AG09309 (cell line): ENCODE results near the gene SUMF2.
"Not testable (repeated sequence)": the region's sequence is repeated elsewhere in the genome, so short reads cannot be mapped to it uniquely, and the experiment has no call there.

Experiments used
- DNase-seq: peaks from one replicate; pipeline ENCODE4 v3.0.0-alpha.2; 2010; ENCODE audit warnings: low read depth
- H3K4me3 ChIP-seq: 2 replicates; pipeline ENCODE4 v1.5.1; 2011; ENCODE audit warnings: mild to moderate bottlenecking, low read depth, low read length, moderate library complexity; ENCODE audit not compliant: control insufficient read depth
- TF ChIP-seq, protein P1 (sequence below): IDR thresholded peaks from 2 replicates; pipeline ENCODE4 v1.5.1; 2011; ENCODE audit warnings: mild to moderate bottlenecking, low read depth, low read length, inconsistent platforms; ENCODE audit not compliant: insufficient read depth, control insufficient read depth; ENCODE audit errors: missing control alignments

Gene SUMF2

DNA sequence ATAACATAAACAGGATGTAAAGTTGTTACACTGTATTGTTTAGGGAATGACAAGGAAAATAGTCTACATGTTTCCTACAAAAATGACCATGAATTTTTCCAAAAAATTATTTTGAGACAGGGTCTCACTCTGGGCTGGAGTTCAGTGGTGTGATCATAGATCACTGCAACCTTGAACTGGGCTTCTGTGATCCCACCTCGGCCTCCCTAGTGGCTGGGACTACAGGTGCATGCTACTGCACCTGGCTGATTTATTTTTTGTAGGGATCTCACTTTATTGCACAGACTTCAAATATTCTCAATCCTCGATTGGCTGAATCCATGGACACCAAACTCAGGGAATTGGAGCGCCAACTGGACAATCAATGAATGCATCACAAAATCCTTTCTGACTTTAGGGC lies 35.6 kb downstream of the SUMF2 start:
- TF ChIP-seq, protein P1, sequence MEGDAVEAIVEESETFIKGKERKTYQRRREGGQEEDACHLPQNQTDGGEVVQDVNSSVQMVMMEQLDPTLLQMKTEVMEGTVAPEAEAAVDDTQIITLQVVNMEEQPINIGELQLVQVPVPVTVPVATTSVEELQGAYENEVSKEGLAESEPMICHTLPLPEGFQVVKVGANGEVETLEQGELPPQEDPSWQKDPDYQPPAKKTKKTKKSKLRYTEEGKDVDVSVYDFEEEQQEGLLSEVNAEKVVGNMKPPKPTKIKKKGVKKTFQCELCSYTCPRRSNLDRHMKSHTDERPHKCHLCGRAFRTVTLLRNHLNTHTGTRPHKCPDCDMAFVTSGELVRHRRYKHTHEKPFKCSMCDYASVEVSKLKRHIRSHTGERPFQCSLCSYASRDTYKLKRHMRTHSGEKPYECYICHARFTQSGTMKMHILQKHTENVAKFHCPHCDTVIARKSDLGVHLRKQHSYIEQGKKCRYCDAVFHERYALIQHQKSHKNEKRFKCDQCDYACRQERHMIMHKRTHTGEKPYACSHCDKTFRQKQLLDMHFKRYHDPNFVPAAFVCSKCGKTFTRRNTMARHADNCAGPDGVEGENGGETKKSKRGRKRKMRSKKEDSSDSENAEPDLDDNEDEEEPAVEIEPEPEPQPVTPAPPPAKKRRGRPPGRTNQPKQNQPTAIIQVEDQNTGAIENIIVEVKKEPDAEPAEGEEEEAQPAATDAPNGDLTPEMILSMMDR = no peak
- no peak overlapping the region for H3K4me3 ChIP-seq
- no peak for DNase-seq

DNA sequence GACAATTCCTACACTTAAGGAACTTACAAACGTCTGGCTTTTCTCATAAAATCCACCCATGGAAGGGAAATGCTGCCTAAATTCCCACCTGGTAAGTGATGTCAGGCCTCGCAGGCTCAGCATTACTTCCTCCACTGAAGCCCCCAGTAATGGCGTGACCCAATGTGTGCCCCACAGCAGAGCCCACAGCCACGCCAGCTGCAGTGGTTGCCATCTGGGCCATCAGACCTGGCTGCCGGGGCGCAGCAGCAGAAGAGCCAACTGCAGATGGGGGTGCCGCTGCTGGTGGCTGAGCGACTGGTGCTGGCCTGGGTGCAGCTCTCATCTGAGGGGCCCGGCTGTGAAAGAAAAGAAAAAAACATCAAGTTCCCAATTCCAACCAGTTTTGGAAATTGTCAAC lies 40.1 kb downstream of the SUMF2 start:
- not testable (repeated sequence) for DNase-seq, H3K4me3 ChIP-seq

DNA sequence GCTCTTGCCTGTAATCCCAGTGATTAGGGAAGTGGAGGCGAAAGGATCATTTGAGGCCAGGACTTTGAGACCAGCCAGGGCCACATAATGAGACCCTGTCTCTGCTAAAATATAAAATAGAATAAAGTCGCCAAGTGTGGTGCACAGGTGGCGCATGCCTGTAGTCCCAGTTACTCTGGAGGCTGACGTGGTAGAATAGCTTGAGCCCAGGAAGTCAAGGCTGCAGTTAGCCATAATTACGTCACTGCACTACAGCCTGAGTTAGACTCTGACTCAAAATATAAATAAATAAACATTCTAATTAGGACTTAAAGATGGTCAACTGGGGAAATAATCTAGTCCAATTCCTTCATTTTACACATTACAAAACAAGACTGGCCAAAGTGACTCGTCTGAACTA lies 41.4 kb downstream of the SUMF2 start:
- peak overlapping the region; percentile 84 for H3K4me3 ChIP-seq

DNA sequence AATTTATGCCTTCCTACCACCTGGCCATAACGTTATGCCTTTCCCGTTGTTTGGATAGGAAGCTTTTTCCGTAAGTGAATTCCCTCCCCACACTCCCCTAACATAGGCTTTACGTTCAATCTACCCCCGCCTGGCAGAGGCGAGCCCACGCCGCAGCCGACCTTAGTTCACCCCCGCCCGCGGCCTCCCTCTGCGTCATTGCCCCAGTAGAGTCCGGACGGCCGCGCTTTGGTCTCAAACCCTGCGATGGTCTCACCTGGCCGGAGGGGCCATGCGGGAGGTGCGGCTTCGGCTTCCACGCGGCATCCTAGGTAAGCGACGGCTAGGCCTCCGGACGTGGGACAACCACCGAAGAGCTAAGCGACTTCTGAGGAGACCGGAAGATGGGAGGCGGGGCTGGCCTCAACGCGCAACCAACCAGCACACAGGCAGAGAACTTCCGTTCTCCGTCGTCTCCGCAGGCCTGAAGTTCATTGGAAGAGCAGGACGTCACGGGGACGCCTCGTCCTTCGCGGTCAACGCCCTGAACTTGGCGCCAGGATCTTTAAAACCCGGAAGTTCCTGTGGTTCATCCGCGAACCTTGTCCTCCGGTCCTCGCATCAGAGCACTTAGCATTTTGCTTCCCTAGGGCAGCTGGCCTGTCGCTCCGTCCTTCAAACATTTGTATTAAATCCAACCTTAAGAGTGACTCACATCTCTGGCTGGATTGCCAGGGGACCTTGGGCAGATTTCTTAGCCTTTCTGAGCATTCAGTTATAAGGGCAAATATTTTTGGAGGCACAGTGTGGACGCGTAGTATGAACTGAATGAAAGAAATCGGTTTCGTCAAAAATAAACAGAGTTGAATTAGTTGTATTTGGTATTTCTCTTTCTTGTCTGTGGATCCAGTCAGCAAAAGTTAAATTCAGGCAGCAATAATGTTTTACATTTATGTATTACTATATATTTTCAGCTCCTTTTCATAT lies 42.3 kb downstream of the SUMF2 start, which contains the start of gene CHCHD2:
TSS of gene CHCHD2 (minus strand) at position 369 of the 966 bp plus-strand sequence. CDS start at position 306, 63 bp downstream.
- TF ChIP-seq, protein P1 = no peak
- H3K4me3 ChIP-seq = peak within 1 kb of the TSS; percentile 84
- DNase-seq = peak; percentile 97

More for the DNA sequence above, 41.4 kb downstream of the SUMF2 start:
- TF ChIP-seq, protein P1 = no peak
- DNase-seq = peak; percentile 42

DNA sequence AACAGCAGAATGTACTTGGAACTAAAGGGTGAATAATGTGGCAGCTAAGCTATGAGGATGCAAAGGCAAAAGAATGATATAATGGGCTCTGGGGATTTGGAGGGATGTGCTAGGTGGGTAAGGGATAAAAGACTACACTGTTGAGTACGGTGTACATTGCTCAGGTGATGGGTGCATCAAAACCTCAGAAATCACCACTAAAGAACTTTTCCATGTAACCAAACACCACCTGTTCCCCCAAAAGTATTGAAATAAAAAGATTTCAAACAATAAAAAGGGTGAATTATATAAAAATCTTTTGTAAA lies 43.8 kb downstream of the SUMF2 start:
- no peak for DNase-seq
- TF ChIP-seq, protein P1 = no peak
- H3K4me3 ChIP-seq = no peak overlapping the region

DNA sequence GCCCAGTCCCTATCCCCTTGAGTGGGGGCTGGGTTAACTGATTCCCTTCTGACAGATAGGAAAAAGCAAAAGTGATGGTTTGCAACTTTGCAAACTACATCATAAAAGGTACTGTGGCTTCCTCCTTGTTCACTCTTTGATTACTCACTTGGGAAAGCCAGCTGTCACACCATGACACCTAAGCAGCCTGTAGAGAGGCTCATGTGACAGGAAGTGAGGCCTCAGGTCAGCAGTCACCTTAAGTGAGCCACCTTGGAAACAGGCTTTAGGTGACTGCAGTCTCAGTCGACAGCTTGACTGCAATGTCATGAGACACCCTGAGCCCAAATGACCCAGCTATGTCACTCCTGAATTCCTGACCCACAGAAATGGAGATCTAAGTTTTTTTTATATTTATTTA lies 46.5 kb downstream of the SUMF2 start:
- H3K4me3 ChIP-seq = no peak overlapping the region
- DNase-seq = no peak
- TF ChIP-seq, protein P1 = no peak

DNA sequence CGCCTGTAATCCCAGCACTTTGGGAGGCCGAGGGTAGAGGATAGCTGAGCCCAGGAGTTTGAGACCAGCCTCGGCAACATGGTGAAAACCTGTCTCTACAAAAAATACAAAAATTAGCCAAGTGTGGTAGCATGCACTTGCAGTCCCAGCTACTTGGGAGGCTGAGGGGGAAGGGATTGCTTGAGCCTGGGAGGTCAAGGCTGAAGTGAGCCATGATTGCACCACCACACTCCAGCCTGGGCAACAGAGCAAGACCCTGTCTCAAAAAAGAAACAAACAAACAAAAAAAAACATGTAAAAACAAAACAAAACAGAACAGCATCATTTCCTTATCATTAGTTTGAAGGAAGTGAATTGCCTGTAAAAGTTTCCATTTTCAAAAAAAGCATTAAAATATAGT lies 48.2 kb downstream of the SUMF2 start:
- not testable (repeated sequence) for DNase-seq, H3K4me3 ChIP-seq

DNA sequence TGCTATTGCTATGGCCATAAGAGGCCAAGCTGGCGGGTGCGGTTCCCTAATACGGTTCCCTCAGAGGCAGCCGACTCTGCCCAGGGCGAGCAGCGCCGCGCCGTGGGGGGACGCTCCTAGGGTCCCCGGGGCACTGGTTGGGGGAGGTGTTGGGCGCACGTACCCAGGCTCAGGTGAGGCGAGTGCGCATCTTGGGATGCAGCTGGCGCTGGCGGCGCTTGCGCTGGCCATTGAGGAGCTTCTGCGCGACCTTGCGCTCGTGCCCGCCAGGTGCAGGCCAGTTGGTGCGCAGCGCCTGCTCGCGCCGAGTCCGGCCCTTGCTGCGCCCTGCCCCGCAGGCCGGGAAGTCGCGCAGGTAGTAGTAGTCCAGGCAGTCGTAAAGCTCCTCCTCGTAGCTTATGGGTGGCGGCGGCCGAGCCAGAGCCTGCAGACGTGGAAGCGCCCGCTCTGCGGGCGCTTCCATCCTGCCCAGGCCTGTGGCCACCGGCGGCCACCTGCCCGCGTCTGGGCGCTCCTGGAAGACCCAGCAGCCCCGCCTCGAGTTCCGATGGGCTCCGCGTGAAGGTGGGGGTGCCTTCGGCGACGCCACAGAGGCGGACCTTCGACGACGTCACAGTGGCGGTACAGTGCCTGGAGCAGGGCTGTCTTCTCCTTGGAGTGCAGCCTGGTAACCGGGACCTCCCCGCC lies 51.9 kb downstream of the SUMF2 start, which contains the start of gene NUPR2:
TSS of gene NUPR2 (minus strand) at position 566 of the 687 bp plus-strand sequence. CDS start at position 463, 103 bp downstream.
- TF ChIP-seq, protein P1 = no peak
- H3K4me3 ChIP-seq = no peak within 1 kb of the TSS
- DNase-seq = no peak
